ENCODE data around the gene C1QL2.
A peak's percentile ranks its signal among the peaks of the same experiment; 100 is the strongest.

C1QL2 gene

DNA sequence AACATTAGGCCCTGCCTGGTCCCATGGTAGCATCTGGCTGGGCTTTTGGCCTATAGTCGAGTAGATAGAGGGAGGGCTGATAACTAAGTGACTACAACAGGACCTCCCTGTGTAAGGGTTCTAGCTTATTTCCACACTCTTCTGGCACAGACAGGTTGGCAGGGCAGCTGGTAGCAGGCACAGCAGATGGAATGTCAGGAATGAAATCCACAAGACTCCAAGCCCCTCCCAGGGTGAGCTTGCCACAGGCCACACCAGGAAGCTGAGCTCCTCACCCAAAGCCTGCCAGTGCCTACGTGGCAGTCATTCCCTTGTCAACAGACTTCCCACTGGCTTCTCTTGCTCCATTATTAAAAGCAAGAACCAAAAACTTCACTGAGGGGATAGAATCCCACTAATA, 20.7 kb upstream of the C1QL2 start:
- no peak for DNase-seq (ENCODE audit: low read depth in 2 of 2)

DNA sequence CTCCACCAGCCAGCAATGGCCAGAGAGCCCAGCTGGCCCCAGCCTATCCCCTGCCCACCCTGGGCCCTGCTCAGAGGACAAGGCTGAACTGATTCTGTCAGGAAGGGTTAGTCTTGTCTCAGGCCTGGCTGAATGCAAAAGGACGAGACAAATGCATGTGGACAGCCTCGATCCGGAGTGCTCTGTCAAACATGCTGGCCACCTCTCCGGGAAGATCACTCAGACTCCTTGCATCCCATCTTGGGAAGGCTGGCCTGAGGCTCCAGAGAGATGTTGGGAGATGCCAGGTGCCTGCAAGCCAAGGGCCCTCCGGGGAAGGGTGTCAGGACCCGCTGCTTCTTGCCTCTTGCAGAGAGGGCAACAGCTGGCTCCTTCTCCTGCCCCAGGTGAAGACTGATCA, 20.2 kb upstream of the C1QL2 start:
- DNase-seq (ENCODE audit: low read depth in 2 of 2), result no peak

DNA sequence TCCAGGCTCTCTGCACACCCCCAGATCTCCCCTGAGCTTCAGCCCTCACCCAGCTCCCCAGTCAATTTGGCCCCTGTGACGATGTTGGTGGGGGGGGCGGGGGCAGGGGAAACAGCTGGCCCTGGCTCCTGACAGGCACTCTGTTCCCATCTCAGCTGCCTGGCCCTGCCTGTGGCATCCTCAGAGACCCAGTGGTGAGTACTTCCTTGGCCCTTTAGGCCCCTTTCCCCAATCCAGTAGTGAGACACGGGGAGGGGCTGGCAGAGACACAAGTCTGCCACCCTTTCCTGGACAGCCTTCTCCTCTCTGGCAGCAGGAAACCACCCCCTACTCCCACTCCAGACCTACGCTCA, 19.3 kb upstream of the C1QL2 start:
- no peak for DNase-seq (ENCODE audit: low read depth in 2 of 2)

DNA sequence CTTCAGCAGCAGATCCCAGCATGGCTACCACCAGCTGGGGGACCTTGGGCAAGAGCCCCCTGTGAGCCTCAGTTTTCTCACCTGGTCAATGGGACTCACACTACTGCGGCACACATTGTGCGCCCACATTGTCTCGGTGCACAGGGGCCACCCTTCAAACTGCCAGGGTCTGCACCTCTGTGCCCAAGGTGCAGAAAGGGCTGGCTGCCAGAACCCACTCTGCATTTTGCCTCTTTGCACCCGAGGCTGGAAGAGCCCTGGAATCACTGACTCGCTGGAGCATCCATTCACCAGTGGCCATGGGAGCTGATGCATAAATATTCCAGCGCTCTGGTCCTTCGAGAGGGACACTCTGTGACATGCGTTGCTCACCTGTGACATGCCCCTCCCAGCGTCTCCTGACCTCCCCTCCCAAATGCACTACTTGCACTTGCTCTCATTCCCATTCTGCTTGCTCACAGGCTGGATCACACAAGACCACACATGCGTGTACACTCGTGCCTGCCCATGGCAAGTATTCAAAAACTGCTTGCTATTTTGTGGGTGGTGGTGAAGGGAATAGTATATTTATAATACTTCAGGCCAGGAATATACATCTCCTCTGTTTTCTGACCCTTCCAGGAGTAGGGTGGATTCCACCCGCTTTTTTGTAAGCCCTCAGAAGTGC, 18.8 kb upstream of the C1QL2 start:
- no peak for DNase-seq (ENCODE audit: low read depth in 2 of 2)

DNA sequence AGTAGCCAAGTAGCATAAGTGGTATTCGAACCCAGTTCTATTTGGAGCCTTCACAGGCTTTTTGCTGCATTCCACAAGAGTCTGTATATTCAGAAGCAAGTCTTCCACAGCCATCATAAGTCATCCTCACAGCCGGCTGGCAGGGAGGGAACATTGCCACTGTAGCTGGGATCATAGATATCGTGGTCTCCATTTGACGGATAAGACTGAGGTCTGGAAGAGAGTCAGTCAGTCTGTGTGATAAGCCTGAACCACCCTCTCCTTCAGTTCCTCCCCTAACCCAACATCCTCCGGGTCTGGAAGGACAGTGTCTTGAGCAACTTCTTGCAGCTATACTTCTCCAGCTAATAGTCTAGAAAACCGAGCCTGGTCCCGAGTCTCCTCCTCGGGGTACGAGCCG, 17.0 kb upstream of the C1QL2 start:
- no peak for DNase-seq (ENCODE audit: low read depth in 2 of 2)

DNA sequence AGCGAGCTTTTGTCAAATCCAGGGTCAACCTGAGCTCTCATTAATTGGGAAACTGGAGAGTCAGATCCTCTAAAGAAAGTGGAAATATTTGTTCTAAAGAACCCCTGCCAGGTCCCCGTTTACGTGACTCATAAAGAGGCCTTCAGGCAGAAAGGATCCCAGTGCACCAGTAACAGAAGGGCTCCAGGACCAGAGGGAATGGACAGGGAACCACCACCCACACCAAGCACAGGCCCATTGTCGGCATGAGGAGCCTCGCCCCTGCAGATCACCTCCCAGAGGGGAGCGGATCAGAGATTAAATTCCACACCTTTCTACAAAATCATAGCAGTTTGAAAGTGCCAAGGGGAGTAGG, 16.4 kb upstream of the C1QL2 start:
- no peak for DNase-seq (ENCODE audit: low read depth in 2 of 2)

DNA sequence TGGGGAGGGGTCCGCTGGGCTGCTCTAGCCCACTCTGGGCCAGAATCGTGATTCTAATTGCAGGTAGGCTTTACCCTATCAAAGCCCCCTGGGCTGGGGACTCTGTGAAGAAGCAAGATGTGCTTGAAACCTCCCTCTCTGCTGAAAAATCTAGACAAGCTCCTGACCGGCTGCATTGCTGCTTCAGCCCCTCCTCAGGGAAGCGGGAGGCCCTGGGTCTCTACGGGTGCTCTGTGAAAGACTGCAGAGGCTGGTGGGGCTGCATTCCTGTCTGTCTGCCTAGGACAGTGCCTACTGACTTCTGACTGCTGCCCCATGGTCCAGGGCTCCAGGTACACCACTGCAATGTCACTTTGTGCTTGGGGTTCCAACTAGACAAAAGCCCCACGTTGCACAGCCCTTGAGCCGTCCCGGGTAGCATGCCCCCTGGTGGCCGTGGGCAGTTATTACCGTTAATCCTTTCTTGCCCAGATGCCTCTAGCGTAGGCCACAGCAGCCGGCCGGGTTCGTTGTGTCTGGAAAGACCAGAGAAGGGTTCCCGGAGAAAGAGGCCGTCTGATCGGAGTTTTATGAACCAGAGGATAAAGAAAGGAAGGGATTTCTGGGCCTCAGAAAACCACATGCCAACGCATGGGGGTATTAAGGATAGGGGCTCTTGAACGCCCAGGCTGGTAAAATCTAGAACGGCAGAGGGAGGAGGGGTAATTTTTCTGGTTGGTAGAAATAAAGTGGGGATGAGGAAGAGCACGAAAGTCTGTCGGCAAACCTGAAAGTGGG, 15.9 kb upstream of the C1QL2 start:
- DNase-seq (ENCODE audit: low read depth in 2 of 2), result peak; percentile 30 to 48

DNA sequence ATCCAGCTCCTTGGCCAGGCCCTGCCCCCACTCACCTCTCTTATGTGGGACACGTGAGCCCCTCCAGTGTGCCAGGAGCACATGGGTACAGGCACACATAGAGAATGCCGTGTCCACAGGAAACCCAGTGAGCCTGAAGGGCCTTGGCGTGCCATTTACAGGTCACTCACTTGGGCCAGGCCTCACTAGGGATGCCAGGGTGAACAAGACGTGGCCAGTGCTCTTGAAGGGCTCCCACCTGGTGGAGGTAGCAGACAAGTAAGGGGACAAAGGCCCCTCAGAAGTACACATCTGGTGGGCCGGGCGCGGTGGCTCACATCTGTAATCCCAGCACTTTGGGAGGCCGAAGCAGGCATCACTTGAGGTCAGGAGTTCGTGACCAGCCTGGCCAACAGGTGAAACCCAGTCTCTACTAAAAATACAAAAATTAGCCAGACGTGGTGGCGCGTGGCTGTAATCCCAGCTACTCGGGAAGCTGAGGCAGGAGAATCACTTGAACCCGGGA, 15.1 kb upstream of the C1QL2 start:
- DNase-seq (ENCODE audit: low read depth in 2 of 2), result no peak

DNA sequence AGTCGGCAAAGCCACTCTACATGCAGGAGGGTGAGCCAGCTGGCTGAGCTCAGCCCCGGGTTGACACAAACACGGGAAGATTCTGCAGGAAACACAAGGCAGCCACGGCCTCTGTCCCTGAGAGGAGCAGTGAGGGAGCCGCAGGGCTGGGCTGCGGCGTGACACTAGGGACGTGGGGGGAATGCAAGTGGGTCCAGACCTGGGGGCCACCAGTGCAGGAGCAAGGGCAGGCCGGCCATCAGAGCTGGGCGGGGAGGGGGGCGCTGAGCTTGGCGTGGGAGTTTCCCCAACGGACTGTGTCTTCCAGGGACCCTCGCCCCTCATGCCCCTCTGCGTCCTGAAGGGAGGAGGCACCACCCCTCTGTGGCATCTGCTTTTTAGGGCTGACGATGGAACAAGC, 12.0 kb upstream of the C1QL2 start:
- DNase-seq (ENCODE audit: low read depth in 2 of 2), result no peak

DNA sequence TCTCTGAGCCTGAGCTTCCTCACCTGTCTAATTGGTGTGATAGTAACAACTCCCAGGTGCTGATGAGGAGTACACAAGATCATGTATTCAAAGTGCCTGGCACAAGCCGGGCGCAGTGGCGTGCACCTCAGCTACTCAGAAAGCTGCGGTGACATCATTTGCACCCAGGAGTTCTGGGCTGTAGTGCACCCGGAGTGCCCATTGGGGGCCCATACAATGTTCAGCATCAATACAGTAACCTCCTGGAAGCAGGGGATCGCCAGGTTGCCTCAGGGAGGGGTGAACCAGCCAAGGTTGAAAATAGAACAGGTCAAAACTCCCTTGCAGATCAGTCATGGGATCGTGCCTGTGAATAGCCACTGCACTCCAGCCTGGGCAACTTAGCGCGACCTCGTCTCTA, 11.2 kb upstream of the C1QL2 start:
- DNase-seq (ENCODE audit: low read depth in 2 of 2), result no peak

DNA sequence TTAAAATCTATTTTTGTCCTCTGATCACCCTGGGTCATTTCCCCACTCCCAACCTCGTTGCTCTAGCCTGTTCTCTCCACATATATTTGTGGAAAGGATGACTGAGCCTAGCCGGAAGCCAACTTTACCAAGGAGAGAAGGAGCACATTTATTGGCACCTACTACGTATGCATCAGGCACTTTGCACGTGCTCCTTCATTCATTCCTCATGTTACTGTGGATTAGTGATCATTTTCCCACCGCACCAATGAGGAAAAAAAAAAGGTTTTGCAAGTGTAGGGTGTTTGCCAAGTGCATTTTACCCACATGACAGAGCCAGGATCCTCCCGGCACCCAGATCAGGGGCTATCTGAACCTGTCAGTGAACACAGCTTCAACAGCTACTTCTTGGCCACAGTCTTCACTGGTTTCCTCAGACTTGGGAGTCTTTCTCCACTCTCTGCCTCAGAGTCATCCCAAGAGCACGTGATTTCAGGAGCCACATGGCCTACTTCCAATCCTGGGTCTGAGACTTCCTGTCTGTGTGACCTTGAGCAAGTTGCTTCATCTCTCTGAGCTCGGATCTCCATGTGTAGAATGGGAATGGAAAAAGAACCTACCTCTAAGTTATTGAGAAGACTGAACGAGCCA, 1.9 kb upstream of the C1QL2 start:
- no peak for DNase-seq (ENCODE audit: low read depth in 2 of 2)

DNA sequence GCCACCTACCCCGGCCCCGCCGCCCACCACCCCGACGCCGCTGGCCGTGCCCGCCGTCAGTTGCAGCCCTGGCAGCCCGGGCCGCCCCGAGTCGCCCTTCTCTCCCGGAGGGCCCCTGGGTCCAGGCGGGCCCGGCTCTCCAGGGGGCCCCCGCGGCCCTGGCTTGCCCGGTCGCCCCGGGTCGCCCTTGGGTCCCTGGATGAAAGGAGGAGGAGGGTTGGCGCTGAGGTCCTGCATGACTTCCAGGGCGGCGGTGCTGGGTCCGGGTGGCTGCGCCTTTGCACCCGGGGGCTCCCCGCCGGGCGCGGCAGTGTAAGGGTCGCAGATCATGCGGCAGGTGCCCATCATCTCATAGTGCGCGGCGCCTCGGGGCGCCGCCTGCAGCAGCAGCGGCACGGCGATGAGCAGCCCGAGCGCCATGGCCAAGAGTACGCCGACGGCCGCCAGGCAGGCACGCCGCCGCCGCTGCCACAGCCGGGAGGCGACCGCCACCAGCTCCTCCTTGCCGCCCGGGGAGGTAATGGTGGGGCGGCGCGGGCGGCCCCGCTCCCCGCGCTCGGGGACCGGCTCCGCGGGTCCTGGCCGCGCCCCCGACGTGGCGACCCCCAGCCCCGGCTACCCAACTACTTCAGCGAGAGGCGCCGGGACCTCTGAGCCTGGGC, 570 bp downstream of the C1QL2 start:
- no peak for DNase-seq (ENCODE audit: low read depth in 2 of 2)

DNA sequence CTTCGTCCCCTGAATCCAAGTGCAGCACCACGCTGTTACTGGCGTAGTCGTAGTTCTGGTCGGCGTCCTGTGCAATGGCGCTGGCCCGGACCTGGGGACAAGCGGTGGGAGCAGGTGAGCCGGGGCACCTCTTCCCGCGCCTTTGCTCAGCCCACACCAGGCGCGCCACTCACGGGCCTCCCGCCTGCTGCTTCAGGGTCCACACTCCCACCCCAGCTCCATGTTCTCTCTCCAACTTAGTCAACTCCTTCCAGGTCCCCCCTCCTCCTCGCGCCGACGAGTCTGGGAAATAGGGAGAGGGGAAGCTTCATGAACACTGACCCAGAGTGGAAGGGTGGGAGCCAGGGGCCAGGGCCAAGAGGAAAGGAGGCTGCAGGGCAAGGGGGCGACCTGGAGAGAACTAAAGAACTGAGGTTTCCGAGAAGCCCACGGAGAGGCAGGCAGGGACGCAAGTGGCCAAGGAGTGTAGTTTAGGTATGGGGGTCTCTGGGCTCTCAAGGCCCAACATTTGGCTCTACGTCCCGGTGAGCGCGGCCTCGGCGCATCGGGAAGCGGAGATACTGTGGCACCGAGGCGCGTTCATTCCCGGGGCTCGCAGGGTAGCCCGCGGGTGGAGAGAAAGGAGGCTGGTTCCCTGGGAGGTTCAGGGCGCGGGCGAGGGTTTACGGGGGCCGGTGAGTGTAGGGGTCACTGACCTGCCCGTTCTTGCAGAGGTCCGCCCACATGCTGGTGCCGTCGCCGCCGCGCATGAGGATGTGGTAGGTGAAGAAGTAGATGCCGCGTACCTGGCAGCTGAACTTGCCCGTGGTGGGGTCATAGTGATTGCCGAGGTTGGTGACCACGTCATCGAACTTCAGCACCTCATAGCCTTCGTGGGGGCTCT, 1.4 kb downstream of the C1QL2 start:
- no peak for DNase-seq (ENCODE audit: low read depth in 2 of 2)

DNA sequence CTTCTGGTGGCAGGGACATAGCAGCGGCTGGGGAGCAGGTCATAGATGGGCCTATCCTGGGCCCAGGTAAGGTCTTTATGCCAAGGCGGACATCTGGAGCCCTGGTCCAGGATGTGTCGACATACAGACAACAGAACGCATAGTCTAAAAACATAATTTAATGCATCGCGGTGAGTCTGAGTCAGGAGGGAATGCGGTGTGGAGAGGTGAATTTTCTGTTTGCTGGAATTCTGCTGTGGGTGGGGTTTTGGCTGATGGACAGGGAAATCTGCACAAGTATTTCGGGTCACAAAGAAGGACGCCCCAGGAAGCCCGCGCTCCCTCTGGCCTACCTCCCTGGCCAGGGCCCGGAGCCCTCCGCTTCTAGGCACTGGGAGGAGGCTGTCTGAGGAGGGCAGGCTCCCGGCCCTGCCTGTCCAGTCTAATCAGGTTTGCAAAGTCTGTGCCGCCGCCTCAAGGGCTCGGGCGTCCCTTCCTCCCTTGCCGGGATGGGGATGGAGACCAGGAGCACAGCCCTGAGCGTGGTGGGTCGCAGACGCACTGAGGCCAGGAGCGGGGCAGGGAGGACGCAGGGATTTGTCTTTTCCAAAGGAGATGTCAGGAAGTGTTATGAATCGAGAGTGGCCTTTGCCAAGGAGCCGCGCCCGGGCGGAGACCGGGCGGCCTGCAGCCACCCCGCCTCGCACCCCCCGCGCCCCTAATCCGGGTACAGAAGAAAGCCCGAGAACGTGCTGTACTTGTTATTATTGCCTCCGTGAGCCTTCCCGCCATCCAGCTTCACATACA, 2.3 kb downstream of the C1QL2 start:
- DNase-seq (ENCODE audit: low read depth in 2 of 2), result no peak

DNA sequence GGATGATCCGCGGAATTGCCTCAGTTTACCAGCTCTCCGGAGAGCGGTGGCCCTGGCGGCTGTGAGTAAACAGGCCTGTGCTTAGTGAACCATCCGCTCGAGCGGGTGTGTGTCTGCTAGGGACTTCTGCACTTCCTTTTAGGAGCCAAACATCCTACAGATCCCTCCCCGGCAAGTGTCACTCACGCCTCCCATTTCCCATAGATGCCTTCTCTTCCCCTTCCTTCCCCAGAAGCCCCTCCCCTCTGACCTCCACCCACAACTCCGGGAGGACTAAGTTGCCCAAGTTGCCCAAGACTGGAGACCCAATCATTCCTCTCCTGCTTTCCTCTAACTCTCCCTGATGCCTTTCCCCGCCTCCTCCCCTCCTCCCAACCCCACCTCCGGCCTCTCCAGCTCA, 2.9 kb downstream of the C1QL2 start:
- DNase-seq (ENCODE audit: low read depth in 2 of 2), result no peak

DNA sequence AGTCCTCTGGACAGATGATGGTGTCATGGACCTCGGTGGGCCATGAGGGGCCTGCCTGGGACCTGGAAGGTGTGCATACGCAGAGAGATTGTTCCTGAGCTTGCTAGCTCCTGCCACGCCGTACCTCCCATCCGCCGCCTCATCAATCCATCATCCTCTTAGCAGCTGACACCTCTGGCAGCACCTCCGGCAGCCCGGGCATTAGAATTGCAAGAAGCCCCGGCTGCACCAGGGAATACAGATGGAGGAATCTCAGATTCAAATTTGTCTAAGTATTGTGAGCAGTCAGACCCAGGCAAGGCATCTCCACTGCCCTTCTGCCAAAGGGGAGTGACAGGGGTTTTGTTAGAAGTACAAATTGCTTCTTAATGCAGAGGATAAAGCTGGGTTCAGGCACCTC, 4.5 kb downstream of the C1QL2 start:
- no peak for DNase-seq (ENCODE audit: low read depth in 2 of 2)

DNA sequence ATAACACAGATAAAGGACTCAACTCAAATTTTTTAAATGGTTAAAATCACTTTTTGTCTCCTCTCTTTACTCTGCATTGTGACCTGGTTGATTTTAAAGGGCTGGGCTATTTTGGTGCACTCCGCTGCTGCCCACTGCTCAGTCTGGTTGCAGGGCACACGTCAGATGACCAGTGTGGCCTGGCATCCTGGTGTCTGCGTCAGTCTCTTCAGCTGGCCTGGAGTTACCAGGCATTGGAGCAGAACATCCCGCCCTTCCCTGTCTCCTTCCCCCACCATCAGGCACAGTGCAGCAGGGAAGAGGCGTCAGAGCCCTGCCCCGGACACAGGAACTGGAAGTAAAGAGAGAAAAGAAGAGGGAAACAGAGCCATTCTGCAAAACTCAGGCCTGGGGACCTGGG, 8.9 kb downstream of the C1QL2 start:
- DNase-seq (ENCODE audit: low read depth in 2 of 2), result no peak

DNA sequence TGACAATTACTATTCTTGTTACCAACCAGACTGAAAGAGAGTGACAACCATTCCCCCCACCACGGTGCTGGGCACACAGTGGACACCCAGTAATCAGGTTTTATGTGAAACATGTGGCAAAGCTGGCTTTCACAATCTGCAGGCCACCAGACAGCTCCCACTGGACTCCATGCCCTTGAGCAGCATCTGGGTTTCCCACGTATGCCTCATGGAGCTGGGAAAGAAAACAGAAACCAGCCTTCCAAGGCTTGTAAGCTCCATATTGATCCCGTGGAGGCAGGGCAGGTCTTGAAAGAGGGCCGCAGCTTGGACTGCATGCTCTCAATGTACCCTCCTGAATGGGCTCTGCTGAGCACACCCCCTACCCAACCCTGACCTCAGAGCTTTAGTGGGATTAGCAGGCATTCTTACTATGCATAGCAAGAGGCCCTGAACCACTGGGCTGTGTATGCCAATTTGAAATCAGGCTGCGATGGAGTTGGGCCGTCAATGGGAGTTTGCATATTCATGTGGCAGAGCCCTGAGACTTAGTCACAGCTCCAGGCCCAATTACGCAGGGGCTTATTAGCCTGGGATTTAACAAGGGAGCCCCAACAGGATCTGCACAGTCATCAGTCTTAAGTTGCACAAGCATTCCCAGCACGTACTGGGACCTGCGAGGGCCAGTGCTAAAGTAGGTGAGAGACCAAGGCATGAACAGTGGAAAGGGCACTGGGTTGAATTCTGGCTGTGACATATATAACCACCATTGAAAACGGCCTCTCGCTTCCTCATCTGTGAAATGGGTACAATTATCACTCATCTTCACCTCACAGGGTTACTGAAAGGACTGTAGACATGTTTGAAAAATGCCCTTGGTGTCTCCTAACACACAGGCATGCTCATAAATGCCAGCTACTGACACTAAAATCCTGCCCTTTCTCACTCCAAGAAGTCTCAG, 10.5 kb downstream of the C1QL2 start:
- DNase-seq (ENCODE audit: low read depth in 2 of 2), result no peak

DNA sequence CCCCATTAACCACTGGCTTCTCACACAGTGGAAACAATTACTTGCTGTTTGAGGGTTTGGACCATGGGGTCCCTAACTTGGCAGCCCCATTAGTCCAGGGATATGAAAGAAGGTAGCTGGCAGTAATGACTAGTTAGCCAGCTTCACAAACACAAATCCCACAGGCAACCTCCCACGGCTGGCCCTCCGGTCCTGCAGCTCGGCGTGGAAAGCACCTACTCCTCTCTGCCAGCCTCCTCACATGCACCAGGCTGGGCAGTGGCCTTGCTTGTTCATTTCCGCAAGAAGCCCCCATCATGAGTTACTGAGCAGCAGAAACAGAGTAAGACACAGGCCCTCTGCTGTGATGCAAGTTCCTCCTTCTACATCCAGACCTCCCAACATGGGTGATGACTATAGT, 13.7 kb downstream of the C1QL2 start:
- DNase-seq (ENCODE audit: low read depth in 2 of 2), result no peak

DNA sequence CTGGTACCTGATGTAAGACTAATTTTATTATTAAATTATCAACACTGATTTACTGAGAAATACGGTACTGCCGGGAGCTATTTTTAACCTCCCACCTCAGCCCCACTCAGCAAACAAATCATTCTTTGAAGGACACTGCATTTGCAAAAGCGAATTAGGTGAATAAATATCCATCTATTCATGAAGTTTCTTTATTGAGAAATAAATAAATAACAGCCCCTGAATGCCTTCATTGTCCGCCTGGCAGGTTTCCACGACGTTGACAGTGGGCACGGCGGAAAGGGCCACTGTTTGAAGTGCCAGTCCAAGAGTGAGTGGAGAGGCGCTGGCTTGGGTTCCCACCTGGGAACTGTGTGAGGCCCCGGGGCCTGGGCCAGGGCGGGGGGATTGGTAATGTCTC, 15.7 kb downstream of the C1QL2 start:
- no peak for DNase-seq (ENCODE audit: low read depth in 2 of 2)
